K562 (cell line): ENCODE data around the gene TUBB2A. TPM values are rescaled to one million over a fixed set of nuclear protein-coding genes. Genes with fewer than 3 reads are reported as not detected.

Experiments used
- CBX3 ChIP-seq, 2 experiments: IDR thresholded peaks; 1 replicate in 1 of 2; 2 replicates in 1 of 2; pipeline ENCODE4 v1.6.1; 2012; ENCODE audit warnings: inconsistent platforms in 2 of 2, low read length in 2 of 2, borderline replicate concordance in 1 of 2, control low read depth in 1 of 2
- CEBPZ ChIP-seq: fragments of 150-350 bp; IDR thresholded peaks from 2 replicates; pipeline ENCODE4 v1.6.1; 2014; ENCODE audit warnings: low read depth, mild to moderate bottlenecking, low read length, borderline replicate concordance
- DLX4 ChIP-seq: fragments of 250-450 bp; sonication (Bioruptor Pico); IDR thresholded peaks from 2 replicates; pipeline ENCODE4 v1.6.1; 2021; ENCODE audit warnings: mild to moderate bottlenecking
- E2F8 ChIP-seq: fragments of 450-650 bp; IDR thresholded peaks from 2 replicates; pipeline ENCODE4 v1.7.1; 2018; ENCODE audit warnings: mild to moderate bottlenecking, low read depth; ENCODE audit not compliant: partially characterized antibody
- ETS1 ChIP-seq: conservative IDR thresholded peaks from 2 replicates; pipeline ENCODE4 v1.6.1; 2011; ENCODE audit warnings: low read depth, mild to moderate bottlenecking, low read length; ENCODE audit not compliant: control insufficient read depth
- NCOA4 ChIP-seq: fragments of 450-650 bp; IDR thresholded peaks from 2 replicates; pipeline ENCODE4 v1.6.1; 2018; ENCODE audit warnings: mild to moderate bottlenecking; ENCODE audit not compliant: partially characterized antibody
- PTBP1 ChIP-seq: fragments of 200-400 bp; formaldehyde crosslinking; IDR thresholded peaks from 2 replicates; pipeline ENCODE4 v1.6.1; 2017; ENCODE audit warnings: low read depth, low read length
- TCF7L2 ChIP-seq: fragments of 150-350 bp; IDR thresholded peaks from 2 replicates; pipeline ENCODE4 v1.6.1; 2016; ENCODE audit warnings: low read depth, mild to moderate bottlenecking, low read length, moderate library complexity
- ZEB2 ChIP-seq: fragments of 450-650 bp; IDR thresholded peaks from 2 replicates; pipeline ENCODE4 v1.6.1; 2016
- ZNF133 ChIP-seq: fragments of 250-450 bp; sonication (Bioruptor Pico); IDR thresholded peaks from 2 replicates; pipeline ENCODE4 v1.4.0; 2020; ENCODE audit warnings: mild to moderate bottlenecking
- ZNF280B ChIP-seq: fragments of 250-450 bp; sonication (Bioruptor Pico); IDR thresholded peaks from 2 replicates; pipeline ENCODE4 v1.5.1; 2021; ENCODE audit warnings: mild to moderate bottlenecking
- ZNF384 ChIP-seq: IDR thresholded peaks from 2 replicates; pipeline ENCODE4 v1.6.1; 2012; ENCODE audit warnings: low read depth, low read length, improper control_type of control experiment
- polyA plus RNA-seq, 8 experiments: library from polyadenylated mRNA; depleted of rRNA in 4 of 8; stranded (reverse) in 5 of 8; unstranded in 3 of 8; fragments of >200 nt; fragmentation: Nextera tagmentation in 2 of 8; fragmentation: Illumina TruSeq in 1 of 8; extraction: Ambion mirVana in 2 of 8; extraction: Trizol in 1 of 8; gene quantifications; 2 replicates each; pipeline versions ENCODE4 v1.2.1 to v1.2.3, GENCODE V29; 2011 to 2014; ENCODE audit warnings: inconsistent platforms in 1 of 8, missing spikeins in 1 of 8
- total RNA-seq, 7 experiments: library from RNA; depleted of rRNA in 6 of 7; stranded (reverse); fragments of >200 nt in 6 of 7; fragmentation: Illumina TruSeq in 2 of 7; extraction: Trizol in 2 of 7; gene quantifications; 2 replicates each; pipeline versions ENCODE4 v1.2.1 to v1.2.3, GENCODE V29; 2011 to 2021; ENCODE audit warnings: low replicate concordance in 1 of 7

The TUBB2A gene
- total and polyA plus RNA-seq, 9 of the 15 experiments (the other 6 are each of a cell fraction or from before 2014, with no cell fraction given) = 3.6 to 92.1 (median 45.6) TPM

GRCh38 chr6:3118353-3119039 is 38.8 kb downstream of the TUBB2A start, which contains the start of gene BPHL (continued):
- no peak for TF ChIP-seq ZNF280B (CRISPR knock-in tag)
- TF ChIP-seq ZNF384 = no peak; the same call in 1 of the 2 replicates
- no peak for TF ChIP-seq TCF7L2
- TF ChIP-seq PTBP1 = no peak
- no peak for TF ChIP-seq DLX4 (CRISPR knock-in tag)
- TF ChIP-seq E2F8 = peak; percentile 32
- TF ChIP-seq CBX3 (IDR thresholded peaks at IDR 0.05; ENCODE audit: borderline replicate concordance in 1 of 2, low read length in 2 of 2) = no peak
- no peak for TF ChIP-seq NCOA4
- TF ChIP-seq CEBPZ = no peak
- TF ChIP-seq ZEB2 = no peak
- no peak for TF ChIP-seq ZNF133
- TF ChIP-seq ETS1 = peak; percentile 72
